Adrenal gland (tissue), 5 donors: Measurements from ENCODE around the gene TNP1.

Experiments
- POLR2A ChIP-seq, 2 donors: fragments of 450-650 bp; IDR thresholded peaks; one replicate each; pipeline ENCODE4 v1.6.1; 2017; ENCODE audit warnings: antibody characterized with exemption in 2 of 2, mild to moderate bottlenecking in 2 of 2, moderate library complexity in 1 of 2
- TF ChIP-seq, protein P1 (sequence below), 6 experiments: fragments of 450-650 bp in 4 of 6; fragments of 200-600 bp in 2 of 6; sonication (generic) in 1 of 6; IDR thresholded peaks; 1 replicate in 5 of 6; 2 replicates in 1 of 6; pipeline versions ENCODE4 v1.5.1 to v1.8.0; 2016 to 2021; ENCODE audit warnings: antibody characterized with exemption in 6 of 6, mild to moderate bottlenecking in 2 of 6, moderate library complexity in 1 of 6
- donor health status: DM: no; HTN: no; CAD: no.

DNA sequence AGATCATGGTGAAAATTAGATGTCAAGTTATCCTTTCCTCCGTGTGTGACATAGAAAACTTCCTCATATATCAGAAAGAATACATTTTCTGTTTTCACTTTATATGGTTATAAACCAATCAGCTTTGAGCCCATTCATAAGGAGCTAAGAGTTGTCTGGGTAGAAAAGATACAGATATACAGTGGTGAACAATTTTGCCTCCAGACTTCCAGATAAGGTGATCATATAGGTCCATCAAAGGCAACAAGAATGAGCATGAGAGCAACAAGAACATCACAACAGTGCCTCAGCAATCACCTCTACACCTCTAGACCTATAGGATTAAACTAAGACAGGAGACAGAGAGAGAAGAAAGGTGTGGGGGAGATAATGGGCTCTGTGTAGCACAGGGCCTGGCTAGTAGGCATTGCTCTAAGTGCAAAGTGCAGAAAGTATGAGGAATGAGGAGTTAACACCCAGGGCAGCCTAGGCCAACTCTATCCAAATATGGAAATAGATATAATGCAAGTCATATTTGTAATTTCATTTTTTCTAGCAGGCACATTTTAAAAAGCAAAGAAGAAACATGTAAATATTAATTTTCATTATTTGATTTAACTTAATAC lies 8.3 kb downstream of the TNP1 start:
- TF ChIP-seq, protein P1, sequence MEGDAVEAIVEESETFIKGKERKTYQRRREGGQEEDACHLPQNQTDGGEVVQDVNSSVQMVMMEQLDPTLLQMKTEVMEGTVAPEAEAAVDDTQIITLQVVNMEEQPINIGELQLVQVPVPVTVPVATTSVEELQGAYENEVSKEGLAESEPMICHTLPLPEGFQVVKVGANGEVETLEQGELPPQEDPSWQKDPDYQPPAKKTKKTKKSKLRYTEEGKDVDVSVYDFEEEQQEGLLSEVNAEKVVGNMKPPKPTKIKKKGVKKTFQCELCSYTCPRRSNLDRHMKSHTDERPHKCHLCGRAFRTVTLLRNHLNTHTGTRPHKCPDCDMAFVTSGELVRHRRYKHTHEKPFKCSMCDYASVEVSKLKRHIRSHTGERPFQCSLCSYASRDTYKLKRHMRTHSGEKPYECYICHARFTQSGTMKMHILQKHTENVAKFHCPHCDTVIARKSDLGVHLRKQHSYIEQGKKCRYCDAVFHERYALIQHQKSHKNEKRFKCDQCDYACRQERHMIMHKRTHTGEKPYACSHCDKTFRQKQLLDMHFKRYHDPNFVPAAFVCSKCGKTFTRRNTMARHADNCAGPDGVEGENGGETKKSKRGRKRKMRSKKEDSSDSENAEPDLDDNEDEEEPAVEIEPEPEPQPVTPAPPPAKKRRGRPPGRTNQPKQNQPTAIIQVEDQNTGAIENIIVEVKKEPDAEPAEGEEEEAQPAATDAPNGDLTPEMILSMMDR (IDR thresholded peaks at IDR 0.05) = no peak
- no peak for TF ChIP-seq POLR2A (IDR thresholded peaks at IDR 0.05)
